HG02571 (cell line): ENCODE data around the gene STK33.

Experiments
- ATAC-seq: cut with Tn5 transposase; IDR thresholded peaks from one replicate; pipeline ENCODE4 v1.9.1; 2021; ENCODE audit warnings: mild to moderate bottlenecking, moderate library complexity; ENCODE audit not compliant: unreplicated experiment

Gene STK33

GRCh38 chr11:8593935-8594909 lies at the start of gene STK33:
TSS of gene STK33 (minus strand) at chr11:8594228. CDS start at chr11:8474905, 119,323 bp downstream.
- ATAC-seq, result peak; percentile 84

GRCh38 chr11:8642196-8642841 lies 48.3 kb upstream of the STK33 start:
- no peak for ATAC-seq

- no peak for ATAC-seq
Measured at GRCh38 chr11:8641332-8641731, 47.3 kb upstream of the STK33 start.

GRCh38 chr11:8640267-8640906 lies 46.4 kb upstream of the STK33 start:
- ATAC-seq, result no peak

GRCh38 chr11:8639655-8640054 lies 45.6 kb upstream of the STK33 start:
- ATAC-seq, result no peak

GRCh38 chr11:8638300-8638699 lies 44.3 kb upstream of the STK33 start:
- no peak for ATAC-seq

- ATAC-seq, result no peak
Measured at GRCh38 chr11:8636127-8636526, 42.1 kb upstream of the STK33 start.

- ATAC-seq, result no peak
Measured at GRCh38 chr11:8634498-8634897, 40.5 kb upstream of the STK33 start.

- ATAC-seq, result no peak
Measured at GRCh38 chr11:8631395-8632118, 37.5 kb upstream of the STK33 start.

- no peak for ATAC-seq
Measured at GRCh38 chr11:8624698-8625097, 30.7 kb upstream of the STK33 start.

GRCh38 chr11:8621147-8621546 lies 27.1 kb upstream of the STK33 start:
- no peak for ATAC-seq

- ATAC-seq, result no peak
Measured at GRCh38 chr11:8617063-8617462, 23.0 kb upstream of the STK33 start.

- no peak for ATAC-seq
Measured at GRCh38 chr11:8615291-8616032, 21.4 kb upstream of the STK33 start.

- no peak for ATAC-seq
Measured at GRCh38 chr11:8614497-8614896, 20.5 kb upstream of the STK33 start.

GRCh38 chr11:8613036-8613435 lies 19.0 kb upstream of the STK33 start:
- ATAC-seq, result no peak

GRCh38 chr11:8612522-8612921 lies 18.5 kb upstream of the STK33 start:
- no peak for ATAC-seq

GRCh38 chr11:8610532-8611116 lies 16.6 kb upstream of the STK33 start:
- ATAC-seq, result no peak

- no peak for ATAC-seq
Measured at GRCh38 chr11:8608652-8609051, 14.6 kb upstream of the STK33 start.

GRCh38 chr11:8605971-8606563 lies 12.0 kb upstream of the STK33 start:
- no peak for ATAC-seq
